ENCODE results near the gene TRIM9.

Gene TRIM9

DNA sequence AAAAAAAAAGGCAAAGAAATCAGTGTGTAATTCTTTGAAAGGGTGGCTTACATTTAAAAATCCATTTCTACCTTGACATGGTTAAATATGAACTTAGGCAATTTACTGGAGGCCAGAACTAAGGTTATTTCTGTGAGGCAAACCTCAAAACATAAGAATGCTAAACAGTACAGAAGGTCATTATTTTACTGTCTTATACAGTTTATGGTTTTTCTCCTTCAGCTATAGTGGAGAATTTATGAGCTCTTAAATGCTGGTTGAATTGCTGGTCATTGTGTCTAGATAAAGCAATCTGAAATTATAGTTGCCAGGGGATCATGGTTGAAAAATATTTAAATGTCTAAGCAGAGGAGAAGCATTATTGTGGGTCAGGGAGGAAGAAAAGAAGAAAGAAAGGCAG lies 70.5 kb downstream of the TRIM9 start:
- Histone ChIP-seq H3K4me3 (ENCODE audit: low read length in 2 of 2) (no peak overlapping the region), H3K27me3 (ENCODE audit: control insufficient read depth in 1 of 2, insufficient read depth in 2 of 2, low read length in 2 of 2) (no peaks in the 10 kb centered on the region), H3K9me3 (ENCODE audit: control insufficient read depth in 2 of 2, low read length in 2 of 2) (no peaks in the 10 kb centered on the region), H3K27ac (ENCODE audit: low read length) (no peak overlapping the region), H3K9ac (ENCODE audit: low read length in 2 of 2) (no peak overlapping the region), H3K36me3 (ENCODE audit: control insufficient read depth in 2 of 2, insufficient read depth in 2 of 2, low read length in 2 of 2) (no peaks in the 10 kb centered on the region), H3K4me1 (ENCODE audit: control insufficient read depth, insufficient read depth, low read length) (peaks cover 3% of the 10 kb centered on the region)

DNA sequence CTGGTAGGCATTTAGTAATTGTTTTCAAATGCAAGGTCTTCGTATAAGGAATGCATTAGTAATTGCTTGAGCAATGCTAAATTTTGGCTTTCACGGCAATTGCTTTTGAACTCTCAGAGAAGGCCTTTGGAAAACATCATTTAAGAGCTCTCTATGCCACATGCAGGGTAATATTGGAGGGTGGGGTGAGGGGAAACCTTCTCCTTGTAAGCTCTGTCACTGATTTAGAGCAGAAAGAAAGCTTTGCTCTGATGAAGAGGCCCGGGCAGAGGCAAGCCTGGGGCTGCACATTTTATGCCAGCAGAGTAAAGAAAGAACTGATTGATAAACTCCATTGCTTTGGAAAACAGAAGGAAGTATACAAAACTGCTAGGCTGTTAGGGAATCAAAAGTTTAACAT lies 70.9 kb downstream of the TRIM9 start:
- H3K27ac ChIP-seq (ENCODE audit: low read length), result no peak overlapping the region
- peaks cover 3% of the 10 kb centered on the region for H3K4me1 ChIP-seq (ENCODE audit: control insufficient read depth, insufficient read depth, low read length)
- H3K9me3 ChIP-seq (ENCODE audit: control insufficient read depth in 2 of 2, low read length in 2 of 2), result no peaks in the 10 kb centered on the region
- H3K4me3 ChIP-seq (ENCODE audit: low read length in 2 of 2), result no peak overlapping the region
- H3K9ac ChIP-seq (ENCODE audit: low read length in 2 of 2), result no peak overlapping the region
- H3K36me3 ChIP-seq (ENCODE audit: control insufficient read depth in 2 of 2, insufficient read depth in 2 of 2, low read length in 2 of 2), result no peaks in the 10 kb centered on the region
- no peaks in the 10 kb centered on the region for H3K27me3 ChIP-seq (ENCODE audit: control insufficient read depth in 1 of 2, insufficient read depth in 2 of 2, low read length in 2 of 2)

- Histone ChIP-seq H3K9ac (ENCODE audit: low read length in 2 of 2) (no peak overlapping the region), H3K27me3 (ENCODE audit: control insufficient read depth in 1 of 2, insufficient read depth in 2 of 2, low read length in 2 of 2) (no peaks in the 10 kb centered on the region), H3K4me3 (ENCODE audit: low read length in 2 of 2) (no peak overlapping the region), H3K9me3 (ENCODE audit: control insufficient read depth in 2 of 2, low read length in 2 of 2) (no peaks in the 10 kb centered on the region), H3K36me3 (ENCODE audit: control insufficient read depth in 2 of 2, insufficient read depth in 2 of 2, low read length in 2 of 2) (no peaks in the 10 kb centered on the region), H3K4me1 (ENCODE audit: control insufficient read depth, insufficient read depth, low read length) (peaks cover 3% of the 10 kb centered on the region), H3K27ac (ENCODE audit: low read length) (no peak overlapping the region)
These were observed 72.1 kb downstream of the TRIM9 start for GRCh38 chr14:51022769-51023168.

GRCh38 chr14:51020024-51020710 lies 74.7 kb downstream of the TRIM9 start:
- Histone ChIP-seq H3K4me3 (ENCODE audit: low read length in 2 of 2) (no peak overlapping the region), H3K9ac (ENCODE audit: low read length in 2 of 2) (no peak overlapping the region), H3K27me3 (ENCODE audit: control insufficient read depth in 1 of 2, insufficient read depth in 2 of 2, low read length in 2 of 2) (no peaks in the 10 kb centered on the region), H3K27ac (ENCODE audit: low read length) (no peak overlapping the region), H3K4me1 (ENCODE audit: control insufficient read depth, insufficient read depth, low read length) (peaks cover 3% of the 10 kb centered on the region), H3K9me3 (ENCODE audit: control insufficient read depth in 2 of 2, low read length in 2 of 2) (no peaks in the 10 kb centered on the region), H3K36me3 (ENCODE audit: control insufficient read depth in 2 of 2, insufficient read depth in 2 of 2, low read length in 2 of 2) (no peaks in the 10 kb centered on the region)

GRCh38 chr14:51019089-51019488 lies 75.8 kb downstream of the TRIM9 start:
- H3K4me3 ChIP-seq (ENCODE audit: low read length in 2 of 2), result no peak overlapping the region
- H3K27me3 ChIP-seq (ENCODE audit: control insufficient read depth in 1 of 2, insufficient read depth in 2 of 2, low read length in 2 of 2), result no peaks in the 10 kb centered on the region
- H3K36me3 ChIP-seq (ENCODE audit: control insufficient read depth in 2 of 2, insufficient read depth in 2 of 2, low read length in 2 of 2), result no peaks in the 10 kb centered on the region
- no peak overlapping the region for H3K27ac ChIP-seq (ENCODE audit: low read length)
- H3K9me3 ChIP-seq (ENCODE audit: control insufficient read depth in 2 of 2, low read length in 2 of 2), result no peaks in the 10 kb centered on the region
- no peaks in the 10 kb centered on the region for H3K4me1 ChIP-seq (ENCODE audit: control insufficient read depth, insufficient read depth, low read length)
- H3K9ac ChIP-seq (ENCODE audit: low read length in 2 of 2), result no peak overlapping the region

DNA sequence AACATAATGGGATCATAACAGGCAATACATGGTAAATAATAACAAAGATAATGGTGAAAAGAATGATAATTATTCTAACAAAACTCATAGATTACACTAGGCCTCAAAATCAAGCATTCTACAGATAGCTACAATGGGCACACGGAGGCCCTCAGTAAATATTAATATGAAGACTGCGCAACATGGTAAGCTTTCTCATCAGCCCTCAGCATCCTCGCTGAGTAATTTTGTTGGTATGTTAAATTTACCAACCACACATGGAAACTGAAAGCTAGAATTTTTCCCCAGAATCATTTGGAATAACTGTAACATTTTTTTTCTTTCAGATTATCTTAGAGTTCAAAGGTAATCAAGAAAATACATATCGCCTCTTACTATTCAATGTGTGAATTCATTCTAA lies 76.4 kb downstream of the TRIM9 start:
- Histone ChIP-seq H3K9me3 (ENCODE audit: control insufficient read depth in 2 of 2, low read length in 2 of 2) (no peaks in the 10 kb centered on the region), H3K9ac (ENCODE audit: low read length in 2 of 2) (no peak overlapping the region), H3K36me3 (ENCODE audit: control insufficient read depth in 2 of 2, insufficient read depth in 2 of 2, low read length in 2 of 2) (no peaks in the 10 kb centered on the region), H3K27ac (ENCODE audit: low read length) (no peak overlapping the region), H3K4me3 (ENCODE audit: low read length in 2 of 2) (no peak overlapping the region), H3K27me3 (ENCODE audit: control insufficient read depth in 1 of 2, insufficient read depth in 2 of 2, low read length in 2 of 2) (no peaks in the 10 kb centered on the region), H3K4me1 (ENCODE audit: control insufficient read depth, insufficient read depth, low read length) (no peaks in the 10 kb centered on the region)

- Histone ChIP-seq H3K4me3 (ENCODE audit: low read length in 2 of 2) (no peak overlapping the region), H3K27ac (ENCODE audit: low read length) (no peak overlapping the region), H3K4me1 (ENCODE audit: control insufficient read depth, insufficient read depth, low read length) (no peaks in the 10 kb centered on the region), H3K27me3 (ENCODE audit: control insufficient read depth in 1 of 2, insufficient read depth in 2 of 2, low read length in 2 of 2) (no peaks in the 10 kb centered on the region), H3K36me3 (ENCODE audit: control insufficient read depth in 2 of 2, insufficient read depth in 2 of 2, low read length in 2 of 2) (no peaks in the 10 kb centered on the region), H3K9me3 (ENCODE audit: control insufficient read depth in 2 of 2, low read length in 2 of 2) (no peaks in the 10 kb centered on the region), H3K9ac (ENCODE audit: low read length in 2 of 2) (no peak overlapping the region)
These were observed 80.3 kb downstream of the TRIM9 start for GRCh38 chr14:51014625-51015024.

DNA sequence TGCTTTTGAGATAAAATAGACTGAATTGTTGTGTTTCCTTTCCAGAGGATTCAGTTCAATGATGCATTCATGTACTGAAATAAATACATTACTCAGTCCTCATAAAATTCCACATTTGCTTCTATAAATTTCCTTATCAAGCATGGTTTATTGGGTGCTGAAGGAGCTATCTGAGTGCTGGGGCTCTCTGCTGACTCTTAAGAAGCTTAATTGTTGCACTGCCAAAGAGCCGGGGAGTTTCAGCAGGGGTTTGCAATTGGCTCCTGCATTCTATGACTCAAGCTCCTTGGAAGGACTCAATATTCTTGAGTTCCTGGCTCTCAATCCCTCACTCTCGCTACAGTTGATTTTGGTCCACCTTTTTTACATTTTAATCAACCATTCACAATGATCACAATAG lies 80.8 kb downstream of the TRIM9 start:
- Histone ChIP-seq H3K4me1 (ENCODE audit: control insufficient read depth, insufficient read depth, low read length) (no peaks in the 10 kb centered on the region), H3K9me3 (ENCODE audit: control insufficient read depth in 2 of 2, low read length in 2 of 2) (no peaks in the 10 kb centered on the region), H3K27me3 (ENCODE audit: control insufficient read depth in 1 of 2, insufficient read depth in 2 of 2, low read length in 2 of 2) (no peaks in the 10 kb centered on the region), H3K27ac (ENCODE audit: low read length) (no peak overlapping the region), H3K36me3 (ENCODE audit: control insufficient read depth in 2 of 2, insufficient read depth in 2 of 2, low read length in 2 of 2) (no peaks in the 10 kb centered on the region), H3K9ac (ENCODE audit: low read length in 2 of 2) (no peak overlapping the region), H3K4me3 (ENCODE audit: low read length in 2 of 2) (no peak overlapping the region)

DNA sequence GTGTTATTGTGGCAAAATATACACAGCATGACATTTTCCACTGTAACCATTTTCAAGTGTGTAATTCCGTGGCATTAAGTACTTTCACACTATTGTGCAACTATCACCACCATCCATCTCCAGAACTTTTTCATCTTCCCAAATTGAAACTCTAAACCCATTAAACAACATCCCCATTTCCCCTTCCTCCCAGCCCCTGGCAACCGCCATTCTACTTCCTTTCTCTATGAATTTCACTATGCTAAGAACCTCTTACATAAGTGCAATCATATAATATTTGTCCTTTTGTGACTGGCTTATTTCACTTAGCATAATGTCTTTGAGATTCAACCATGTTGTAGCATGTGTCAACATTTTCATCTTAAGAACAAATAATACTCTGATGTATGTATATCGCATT lies 82.8 kb downstream of the TRIM9 start:
- H3K36me3 ChIP-seq (ENCODE audit: control insufficient read depth in 2 of 2, insufficient read depth in 2 of 2, low read length in 2 of 2), result no peaks in the 10 kb centered on the region
- no peaks in the 10 kb centered on the region for H3K27me3 ChIP-seq (ENCODE audit: control insufficient read depth in 1 of 2, insufficient read depth in 2 of 2, low read length in 2 of 2)
- no peaks in the 10 kb centered on the region for H3K4me1 ChIP-seq (ENCODE audit: control insufficient read depth, insufficient read depth, low read length)
- no peak overlapping the region for H3K27ac ChIP-seq (ENCODE audit: low read length)
- H3K4me3 ChIP-seq (ENCODE audit: low read length in 2 of 2), result no peak overlapping the region
- no peaks in the 10 kb centered on the region for H3K9me3 ChIP-seq (ENCODE audit: control insufficient read depth in 2 of 2, low read length in 2 of 2)
- H3K9ac ChIP-seq (ENCODE audit: low read length in 2 of 2), result no peak overlapping the region

GRCh38 chr14:51008446-51008845 lies 86.5 kb downstream of the TRIM9 start:
- Histone ChIP-seq H3K9me3 (ENCODE audit: control insufficient read depth in 2 of 2, low read length in 2 of 2) (no peaks in the 10 kb centered on the region), H3K27me3 (ENCODE audit: control insufficient read depth in 1 of 2, insufficient read depth in 2 of 2, low read length in 2 of 2) (no peaks in the 10 kb centered on the region), H3K36me3 (ENCODE audit: control insufficient read depth in 2 of 2, insufficient read depth in 2 of 2, low read length in 2 of 2) (no peaks in the 10 kb centered on the region), H3K27ac (ENCODE audit: low read length) (no peak overlapping the region), H3K4me3 (ENCODE audit: low read length in 2 of 2) (no peak overlapping the region), H3K4me1 (ENCODE audit: control insufficient read depth, insufficient read depth, low read length) (peaks cover 5% of the 10 kb centered on the region), H3K9ac (ENCODE audit: low read length in 2 of 2) (no peak overlapping the region)

DNA sequence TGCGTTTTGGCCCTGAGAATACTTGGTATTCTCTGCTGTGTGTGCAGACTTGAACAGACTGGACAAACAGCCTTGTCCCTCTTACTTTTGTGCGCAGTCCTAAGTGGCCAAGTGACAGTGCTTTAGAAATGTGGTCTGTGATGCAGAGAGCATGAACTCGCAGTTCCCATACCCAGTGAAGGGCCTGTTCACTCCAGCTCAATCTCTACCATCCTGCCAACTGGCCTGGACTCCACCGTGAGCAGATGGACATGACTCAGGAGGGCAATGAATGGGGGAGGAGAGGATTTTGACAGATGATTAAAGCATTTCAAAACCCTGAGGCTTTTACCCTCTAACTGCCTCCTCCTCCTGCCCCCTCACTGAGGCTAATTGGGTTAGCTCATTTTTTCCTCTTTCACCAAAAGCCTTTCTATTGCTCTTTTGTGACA lies 88.1 kb downstream of the TRIM9 start:
- H3K27me3 ChIP-seq (ENCODE audit: control insufficient read depth in 1 of 2, insufficient read depth in 2 of 2, low read length in 2 of 2), result no peaks in the 10 kb centered on the region
- H3K4me3 ChIP-seq (ENCODE audit: low read length in 2 of 2), result no peak overlapping the region
- H3K36me3 ChIP-seq (ENCODE audit: control insufficient read depth in 2 of 2, insufficient read depth in 2 of 2, low read length in 2 of 2), result no peaks in the 10 kb centered on the region
- H3K9ac ChIP-seq (ENCODE audit: low read length in 2 of 2), result no peak overlapping the region
- no peak overlapping the region for H3K27ac ChIP-seq (ENCODE audit: low read length)
- peaks cover 5% of the 10 kb centered on the region for H3K4me1 ChIP-seq (ENCODE audit: control insufficient read depth, insufficient read depth, low read length)
- no peaks in the 10 kb centered on the region for H3K9me3 ChIP-seq (ENCODE audit: control insufficient read depth in 2 of 2, low read length in 2 of 2)
